ENCODE measurements around the gene MRPS10.

DNA sequence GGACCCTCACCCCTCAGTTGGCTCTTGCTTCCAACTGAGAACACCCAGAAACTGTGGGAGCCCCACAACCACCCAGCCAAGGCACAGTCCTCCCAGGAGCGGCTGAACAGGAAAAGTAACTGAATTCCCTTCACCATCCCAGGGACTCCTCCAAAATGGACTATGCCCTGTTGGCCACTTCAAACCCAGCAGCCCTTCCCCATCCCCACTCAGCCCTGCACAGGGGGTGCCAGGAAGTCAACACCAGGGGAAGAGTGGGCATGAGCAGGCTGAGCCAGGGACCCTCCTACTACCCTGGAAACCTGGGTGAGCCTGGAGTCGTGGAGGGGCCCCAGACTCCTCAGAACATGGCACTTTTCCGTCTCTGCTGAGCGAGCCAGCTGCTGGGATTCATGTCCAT, 33.2 kb downstream of the MRPS10 start:
- TF ChIP-seq, protein P1, sequence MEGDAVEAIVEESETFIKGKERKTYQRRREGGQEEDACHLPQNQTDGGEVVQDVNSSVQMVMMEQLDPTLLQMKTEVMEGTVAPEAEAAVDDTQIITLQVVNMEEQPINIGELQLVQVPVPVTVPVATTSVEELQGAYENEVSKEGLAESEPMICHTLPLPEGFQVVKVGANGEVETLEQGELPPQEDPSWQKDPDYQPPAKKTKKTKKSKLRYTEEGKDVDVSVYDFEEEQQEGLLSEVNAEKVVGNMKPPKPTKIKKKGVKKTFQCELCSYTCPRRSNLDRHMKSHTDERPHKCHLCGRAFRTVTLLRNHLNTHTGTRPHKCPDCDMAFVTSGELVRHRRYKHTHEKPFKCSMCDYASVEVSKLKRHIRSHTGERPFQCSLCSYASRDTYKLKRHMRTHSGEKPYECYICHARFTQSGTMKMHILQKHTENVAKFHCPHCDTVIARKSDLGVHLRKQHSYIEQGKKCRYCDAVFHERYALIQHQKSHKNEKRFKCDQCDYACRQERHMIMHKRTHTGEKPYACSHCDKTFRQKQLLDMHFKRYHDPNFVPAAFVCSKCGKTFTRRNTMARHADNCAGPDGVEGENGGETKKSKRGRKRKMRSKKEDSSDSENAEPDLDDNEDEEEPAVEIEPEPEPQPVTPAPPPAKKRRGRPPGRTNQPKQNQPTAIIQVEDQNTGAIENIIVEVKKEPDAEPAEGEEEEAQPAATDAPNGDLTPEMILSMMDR (IDR thresholded peaks at IDR 0.05), result no peak
- TF ChIP-seq RAD21 (conservative IDR thresholded peaks at IDR 0.05 in 1 of 2, IDR thresholded peaks at IDR 0.05 in 1 of 2), result no peak
- no peak for TF ChIP-seq CBX8 (IDR thresholded peaks at IDR 0.05)
- TF ChIP-seq JUN (IDR thresholded peaks at IDR 0.05), result no peak
- TF ChIP-seq POLR2A (IDR thresholded peaks at IDR 0.05; ENCODE audit: low read length), result no peak
- no peak for TF ChIP-seq RCOR1 (IDR thresholded peaks at IDR 0.05; ENCODE audit: low read depth, low read length)
